ENCODE measurements around the gene STX2.

GRCh38 chr12:130826151-130826801 is 12.8 kb downstream of the STX2 start:
- no peak for TF ChIP-seq EZH2phosphoT487 (IDR thresholded peaks at IDR 0.05; ENCODE audit: borderline replicate concordance, low read length)
- TF ChIP-seq, protein P1, sequence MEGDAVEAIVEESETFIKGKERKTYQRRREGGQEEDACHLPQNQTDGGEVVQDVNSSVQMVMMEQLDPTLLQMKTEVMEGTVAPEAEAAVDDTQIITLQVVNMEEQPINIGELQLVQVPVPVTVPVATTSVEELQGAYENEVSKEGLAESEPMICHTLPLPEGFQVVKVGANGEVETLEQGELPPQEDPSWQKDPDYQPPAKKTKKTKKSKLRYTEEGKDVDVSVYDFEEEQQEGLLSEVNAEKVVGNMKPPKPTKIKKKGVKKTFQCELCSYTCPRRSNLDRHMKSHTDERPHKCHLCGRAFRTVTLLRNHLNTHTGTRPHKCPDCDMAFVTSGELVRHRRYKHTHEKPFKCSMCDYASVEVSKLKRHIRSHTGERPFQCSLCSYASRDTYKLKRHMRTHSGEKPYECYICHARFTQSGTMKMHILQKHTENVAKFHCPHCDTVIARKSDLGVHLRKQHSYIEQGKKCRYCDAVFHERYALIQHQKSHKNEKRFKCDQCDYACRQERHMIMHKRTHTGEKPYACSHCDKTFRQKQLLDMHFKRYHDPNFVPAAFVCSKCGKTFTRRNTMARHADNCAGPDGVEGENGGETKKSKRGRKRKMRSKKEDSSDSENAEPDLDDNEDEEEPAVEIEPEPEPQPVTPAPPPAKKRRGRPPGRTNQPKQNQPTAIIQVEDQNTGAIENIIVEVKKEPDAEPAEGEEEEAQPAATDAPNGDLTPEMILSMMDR (IDR thresholded peaks at IDR 0.05; ENCODE audit: low read depth, low read length, poor library complexity, severe bottlenecking) = peak; percentile 91

Measured in DOHH2 (cell line).